ENCODE data around the gene CDK14. TPM values are rescaled to one million over a fixed set of nuclear protein-coding genes. Genes with fewer than 3 reads are reported as not detected.

The CDK14 gene
- total RNA-seq, 1 donor from 2014 or later = 6.4 TPM

- no peak for DNase-seq (ENCODE audit: low read depth)
- H3K4me3 ChIP-seq (ENCODE audit: low read depth, low read length) = no peak overlapping the region
- TF ChIP-seq CTCF (conservative IDR thresholded peaks at IDR 0.05; ENCODE audit: low read depth, low read length) = no peak
These were observed 113.7 kb downstream of the CDK14 start for GRCh38 chr7:90709501-90710465.

GRCh38 chr7:90710466-90710850 lies 114.3 kb downstream of the CDK14 start:
- no peak for TF ChIP-seq CTCF (conservative IDR thresholded peaks at IDR 0.05; ENCODE audit: low read depth, low read length)
- no peak overlapping the region for H3K4me3 ChIP-seq (ENCODE audit: low read depth, low read length)
- no peak for DNase-seq (ENCODE audit: low read depth)

GRCh38 chr7:90713628-90714027 lies 117.5 kb downstream of the CDK14 start:
- no peak overlapping the region for H3K4me3 ChIP-seq (ENCODE audit: low read depth, low read length)
- no peak for TF ChIP-seq CTCF (conservative IDR thresholded peaks at IDR 0.05; ENCODE audit: low read depth, low read length)
- DNase-seq (ENCODE audit: low read depth) = no peak

- DNase-seq (ENCODE audit: low read depth) = no peak
- no peak for TF ChIP-seq CTCF (conservative IDR thresholded peaks at IDR 0.05; ENCODE audit: low read depth, low read length)
- no peak overlapping the region for H3K4me3 ChIP-seq (ENCODE audit: low read depth, low read length)
These were observed 118.9 kb downstream of the CDK14 start for GRCh38 chr7:90715067-90715466.

GRCh38 chr7:90717296-90718060 lies 121.4 kb downstream of the CDK14 start:
- H3K4me3 ChIP-seq (ENCODE audit: low read depth, low read length) = no peak overlapping the region
- no peak for TF ChIP-seq CTCF (conservative IDR thresholded peaks at IDR 0.05; ENCODE audit: low read depth, low read length)
- DNase-seq (ENCODE audit: low read depth) = peak; percentile 76

GRCh38 chr7:90719155-90719554 lies 123.0 kb downstream of the CDK14 start:
- TF ChIP-seq CTCF (conservative IDR thresholded peaks at IDR 0.05; ENCODE audit: low read depth, low read length) = no peak
- no peak overlapping the region for H3K4me3 ChIP-seq (ENCODE audit: low read depth, low read length)
- DNase-seq (ENCODE audit: low read depth) = no peak
